Retina (tissue), 1 donor: Measurements from ENCODE around the gene STUM.
A peak's percentile ranks its signal among the peaks of the same experiment; 100 is the strongest.
"Not testable (repeated sequence)": the region's sequence is repeated elsewhere in the genome, so short reads cannot be mapped to it uniquely, and the experiment has no call there.

Source experiments
- DNase-seq: peaks from one replicate; pipeline ENCODE4 v3.0.0-alpha.2; 2016

STUM gene

GRCh38 chr1:226628612-226629155 is 80.1 kb downstream of the STUM start:
- no peak for DNase-seq

- no peak for DNase-seq
Measured at GRCh38 chr1:226629210-226629895, 80.8 kb downstream of the STUM start.

- DNase-seq, result no peak
Measured at GRCh38 chr1:226629896-226630550, 81.5 kb downstream of the STUM start.

- no peak for DNase-seq
Measured at GRCh38 chr1:226630592-226630991, 82.0 kb downstream of the STUM start.

- DNase-seq, result no peak
Measured at GRCh38 chr1:226631229-226632000, 82.9 kb downstream of the STUM start.

GRCh38 chr1:226632169-226632879 is 83.8 kb downstream of the STUM start:
- DNase-seq, result no peak

- DNase-seq, result no peak
Measured at GRCh38 chr1:226632922-226633351, 84.4 kb downstream of the STUM start.

- no peak for DNase-seq
Measured at GRCh38 chr1:226633541-226634165, 85.1 kb downstream of the STUM start.

GRCh38 chr1:226634166-226634588 is 85.6 kb downstream of the STUM start:
- DNase-seq, result peak; percentile 81

- no peak for DNase-seq
Measured at GRCh38 chr1:226634611-226635246, 86.2 kb downstream of the STUM start.

GRCh38 chr1:226635456-226635941 is 86.9 kb downstream of the STUM start:
- no peak for DNase-seq

- DNase-seq, result no peak
Measured at GRCh38 chr1:226636847-226637096, 88.2 kb downstream of the STUM start.

GRCh38 chr1:226637147-226637935 is 88.8 kb downstream of the STUM start:
- DNase-seq, result no peak

GRCh38 chr1:226638001-226638601 is 89.5 kb downstream of the STUM start:
- no peak for DNase-seq

GRCh38 chr1:226638608-226639007 is 90.0 kb downstream of the STUM start:
- DNase-seq, result no peak

GRCh38 chr1:226639206-226639605 is 90.6 kb downstream of the STUM start:
- not testable (repeated sequence) for DNase-seq

- DNase-seq, result no peak
Measured at GRCh38 chr1:226639631-226640061, 91.1 kb downstream of the STUM start.

- no peak for DNase-seq
Measured at GRCh38 chr1:226640321-226641136, 92.0 kb downstream of the STUM start.

- DNase-seq, result no peak
Measured at GRCh38 chr1:226641671-226642231, 93.2 kb downstream of the STUM start.
